Body of pancreas (tissue), 4 donors: ENCODE measurements around the gene LCN15. TPM values are rescaled to one million over a fixed set of nuclear protein-coding genes. Genes with fewer than 3 reads are reported as not detected.

Experiments
- ATAC-seq: fragments of 150-250 bp; one replicate; pipeline ENCODE4 v1.9.1; 2016
- DNase-seq, 4 donors: peaks; one replicate each; pipeline ENCODE4 v3.0.0-alpha.2; 2019
- H3K27ac ChIP-seq, 4 donors: fragments of 200-600 bp; sonication (generic); 1 replicate in 3 of 4; 2 replicates in 1 of 4; pipeline versions ENCODE4 v1.5.1 to v1.6.1; 2016 to 2019; ENCODE audit warnings: mild to moderate bottlenecking in 1 of 4, mixed read lengths in 1 of 4, moderate library complexity in 1 of 4
- H3K27me3 ChIP-seq, 2 donors: fragments of 200-600 bp; sonication (generic); one replicate each; pipeline ENCODE4 v1.6.0; 2016; ENCODE audit warnings: mild to moderate bottlenecking in 1 of 2
- H3K36me3 ChIP-seq, 2 donors: fragments of 200-600 bp; sonication (generic); replicated peaks in 1 of 2; 2 replicates each; pipeline ENCODE4 v1.5.1; 2016; ENCODE audit warnings: low read depth in 2 of 2; ENCODE audit not compliant: insufficient read depth in 1 of 2
- H3K4me1 ChIP-seq: fragments of 200-600 bp; sonication (generic); one replicate; pipeline ENCODE4 v1.6.0; 2016
- H3K4me3 ChIP-seq, 2 donors: fragments of 200-600 bp; sonication (generic); 1 replicate in 1 of 2; 2 replicates in 1 of 2; pipeline ENCODE4 v1.5.1; 2016 to 2019
- H3K9me3 ChIP-seq, 3 donors: fragments of 200-600 bp; sonication (generic); 1 replicate in 2 of 3; 2 replicates in 1 of 3; pipeline ENCODE4 v1.5.1; 2016
- POLR2A ChIP-seq, 3 donors: fragments of 450-650 bp; IDR thresholded peaks; one replicate each; pipeline ENCODE4 v1.6.1; 2016; ENCODE audit warnings: antibody characterized with exemption in 3 of 3, mild to moderate bottlenecking in 2 of 3
- WGBS, 2 donors: methylation state at CpG; one replicate each; pipeline ENCODE4 v1.1.5; 2017; 5-methylcytosine and 5-hydroxymethylcytosine counted together
- intact Hi-C: fragments of 100-400 bp; cut with DNase I; formaldehyde crosslinking; loops from one replicate; pipeline ENCODE4 v1.15.1; 2023
- total RNA-seq, 2 donors: library from RNA; depleted of rRNA; stranded (reverse); fragments of >200 nt; gene quantifications; one replicate each; pipeline ENCODE4 v1.1.0, GENCODE V29; 2016
- TF ChIP-seq, protein P1 (sequence below), 7 experiments: fragments of 450-650 bp in 4 of 7; fragments of 200-600 bp in 3 of 7; sonication (generic) in 3 of 7; IDR thresholded peaks; one replicate each; pipeline ENCODE4 v1.5.1; 2016 to 2019; ENCODE audit warnings: antibody characterized with exemption in 7 of 7

LCN15 gene
- total RNA-seq, 2 donors from 2014 or later, result not detected

DNA sequence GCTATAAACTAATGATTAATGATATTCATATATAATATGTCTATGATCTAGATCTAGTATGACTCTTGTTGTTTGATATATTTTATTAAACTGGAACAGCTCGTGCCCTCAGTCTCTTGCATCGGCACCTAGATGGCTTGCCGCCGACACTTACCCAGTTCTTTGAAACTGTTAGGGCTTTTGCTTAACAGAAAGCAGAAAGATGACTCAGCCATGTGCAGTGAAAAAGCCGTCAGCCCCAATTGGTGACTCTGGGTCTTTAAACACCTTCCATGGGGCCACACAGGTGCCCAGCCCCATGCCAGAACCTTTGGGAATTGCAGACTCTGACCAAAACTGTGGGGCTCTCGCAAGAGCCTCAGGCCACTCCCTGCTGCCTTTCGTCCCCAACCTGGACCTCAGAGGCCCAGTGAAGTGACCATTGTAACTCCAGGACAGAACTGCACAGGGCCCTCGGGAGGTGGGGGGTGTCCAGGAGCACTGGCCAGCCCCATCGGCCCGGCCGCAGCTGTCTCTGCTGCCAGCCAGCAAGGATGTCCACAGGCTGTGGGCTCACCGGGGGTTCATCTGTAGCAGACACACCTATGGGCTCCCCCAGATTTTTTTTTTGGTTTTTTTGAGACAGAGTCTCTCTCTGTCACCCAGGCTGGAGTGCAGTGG, 29.4 kb downstream of the LCN15 start:
- Histone ChIP-seq H3K36me3 (no peaks in the 10 kb centered on the region), H3K9me3 (no peaks in the 10 kb centered on the region), H3K27ac (no peak overlapping the region), H3K27me3 (no peaks in the 10 kb centered on the region), H3K4me1 (no peaks in the 10 kb centered on the region), H3K4me3 (no peak overlapping the region)
- DNase-seq (no peak), ATAC-seq (no peak)
- TF ChIP-seq, protein P1, sequence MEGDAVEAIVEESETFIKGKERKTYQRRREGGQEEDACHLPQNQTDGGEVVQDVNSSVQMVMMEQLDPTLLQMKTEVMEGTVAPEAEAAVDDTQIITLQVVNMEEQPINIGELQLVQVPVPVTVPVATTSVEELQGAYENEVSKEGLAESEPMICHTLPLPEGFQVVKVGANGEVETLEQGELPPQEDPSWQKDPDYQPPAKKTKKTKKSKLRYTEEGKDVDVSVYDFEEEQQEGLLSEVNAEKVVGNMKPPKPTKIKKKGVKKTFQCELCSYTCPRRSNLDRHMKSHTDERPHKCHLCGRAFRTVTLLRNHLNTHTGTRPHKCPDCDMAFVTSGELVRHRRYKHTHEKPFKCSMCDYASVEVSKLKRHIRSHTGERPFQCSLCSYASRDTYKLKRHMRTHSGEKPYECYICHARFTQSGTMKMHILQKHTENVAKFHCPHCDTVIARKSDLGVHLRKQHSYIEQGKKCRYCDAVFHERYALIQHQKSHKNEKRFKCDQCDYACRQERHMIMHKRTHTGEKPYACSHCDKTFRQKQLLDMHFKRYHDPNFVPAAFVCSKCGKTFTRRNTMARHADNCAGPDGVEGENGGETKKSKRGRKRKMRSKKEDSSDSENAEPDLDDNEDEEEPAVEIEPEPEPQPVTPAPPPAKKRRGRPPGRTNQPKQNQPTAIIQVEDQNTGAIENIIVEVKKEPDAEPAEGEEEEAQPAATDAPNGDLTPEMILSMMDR (IDR thresholded peaks at IDR 0.05), result no peak
- TF ChIP-seq POLR2A (IDR thresholded peaks at IDR 0.05), result no peak
- intact Hi-C loops, result no loop called here
- WGBS, 2 donors, result 80 to 81% methylated on average over 8 to 12 of the region's 12 CpGs

GRCh38 chr9:136733611-136734010, 30.7 kb downstream of the LCN15 start:
- TF ChIP-seq POLR2A (IDR thresholded peaks at IDR 0.05), result no peak
- TF ChIP-seq, protein P1 (IDR thresholded peaks at IDR 0.05), result no peak
- H3K36me3 ChIP-seq, result no peaks in the 10 kb centered on the region
- no peaks in the 10 kb centered on the region for H3K9me3 ChIP-seq
- 91 to 93% methylated on average over 10 to 12 of the region's 12 CpGs for WGBS, 2 donors
- ATAC-seq (no peak), DNase-seq (no peak)
- intact Hi-C loops, result no loop called here
- no peaks in the 10 kb centered on the region for H3K27me3 ChIP-seq
- no peak overlapping the region for H3K4me3 ChIP-seq
- H3K4me1 ChIP-seq, result peaks cover 7% of the 10 kb centered on the region
- no peak overlapping the region for H3K27ac ChIP-seq

- H3K9me3 ChIP-seq, result no peaks in the 10 kb centered on the region
- H3K4me3 ChIP-seq, result no peak overlapping the region
- TF ChIP-seq, protein P1 (IDR thresholded peaks at IDR 0.05), result no peak
- TF ChIP-seq POLR2A (IDR thresholded peaks at IDR 0.05), result no peak
- no peaks in the 10 kb centered on the region for H3K36me3 ChIP-seq
- H3K27me3 ChIP-seq, result no peaks in the 10 kb centered on the region
- H3K27ac ChIP-seq, result no peak overlapping the region
- DNase-seq, result no peak
- H3K4me1 ChIP-seq, result peaks cover 14% of the 10 kb centered on the region
- WGBS, 2 donors, result 75 to 78% methylated on average over 14 to 16 of the region's 16 CpGs
- no peak for ATAC-seq
- intact Hi-C loops, result no loop called here
Observed at GRCh38 chr9:136732444-136733178, 31.7 kb downstream of the LCN15 start.

DNA sequence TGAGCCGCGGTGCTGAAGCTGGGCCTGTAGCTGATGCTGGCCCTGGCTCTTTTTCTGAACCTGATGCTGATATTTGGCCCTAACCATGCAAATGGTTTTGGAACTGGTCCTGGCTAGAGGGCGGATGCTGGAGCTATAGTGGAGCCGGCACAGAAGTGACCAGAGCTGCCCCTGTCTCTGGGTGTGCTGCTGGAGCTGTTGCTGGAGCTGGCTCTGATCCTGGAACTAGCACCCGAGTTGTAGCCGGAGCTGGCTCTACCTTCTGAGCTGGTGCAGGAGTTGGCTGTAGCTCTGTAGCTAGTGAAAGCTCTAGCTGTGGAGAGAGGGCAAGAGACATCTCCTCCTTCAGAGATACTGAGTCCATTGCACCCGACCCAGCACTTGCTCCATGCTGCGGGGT, 34.4 kb downstream of the LCN15 start:
- H3K27me3 ChIP-seq, result no peaks in the 10 kb centered on the region
- no peak overlapping the region for H3K27ac ChIP-seq
- no peaks in the 10 kb centered on the region for H3K9me3 ChIP-seq
- DNase-seq (no peak), ATAC-seq (no peak)
- no peak overlapping the region for H3K4me3 ChIP-seq
- peaks cover 37% of the 10 kb centered on the region for H3K4me1 ChIP-seq
- H3K36me3 ChIP-seq, result peaks cover 0 to 3% of the 10 kb centered on the region in 2 donors
- intact Hi-C loops, result no loop called here
- no peak for TF ChIP-seq POLR2A (IDR thresholded peaks at IDR 0.05)
- TF ChIP-seq, protein P1 (IDR thresholded peaks at IDR 0.05), result no peak
- WGBS, 2 donors, result 86 to 93% methylated on average over 4 to 8 of the region's 8 CpGs
